ENCODE results near the gene ARL15.

Gene ARL15

DNA sequence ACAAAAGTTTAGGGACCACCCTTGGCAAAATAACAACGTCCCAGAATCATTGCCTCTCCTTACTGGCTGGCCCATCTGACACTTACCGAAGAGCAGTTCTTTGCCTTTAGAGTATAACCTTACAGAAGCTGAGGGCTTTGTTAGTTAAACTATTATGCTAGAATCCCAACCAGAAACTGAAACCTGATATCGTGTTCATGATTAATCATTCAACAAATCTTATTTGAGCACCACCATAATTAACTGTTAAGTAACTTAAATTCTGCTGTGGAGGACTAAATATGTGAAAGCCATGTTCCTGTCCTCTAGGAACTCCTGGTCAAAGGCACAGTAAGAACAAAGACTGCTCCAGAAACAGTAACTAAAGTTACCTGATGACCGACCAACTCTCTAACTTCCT is 104.9 kb downstream of the ARL15 start:
- TF ChIP-seq POLR2AphosphoS5 (IDR thresholded peaks at IDR 0.05; ENCODE audit: low read depth, low read length) (no peak), PAX5 (IDR thresholded peaks at IDR 0.05; ENCODE audit: insufficient read depth, low read length, severe bottlenecking) (no peak), SPI1 (IDR thresholded peaks at IDR 0.05; ENCODE audit: low read depth, low read length) (no peak), POLR2A (IDR thresholded peaks at IDR 0.05; ENCODE audit: low read depth, low read length) (no peak), TAF1 (IDR thresholded peaks at IDR 0.05; ENCODE audit: low read depth, low read length) (no peak), POU2F2 (IDR thresholded peaks at IDR 0.05; ENCODE audit: low read depth, low read length) (no peak)
- FAIRE-seq (no peak), DNase-seq (ENCODE audit: insufficient read length, low spot score) (no peak)

- FAIRE-seq (no peak), DNase-seq (ENCODE audit: insufficient read length, low spot score) (no peak)
- TF ChIP-seq SPI1 (IDR thresholded peaks at IDR 0.05; ENCODE audit: low read depth, low read length) (no peak), POLR2AphosphoS5 (IDR thresholded peaks at IDR 0.05; ENCODE audit: low read depth, low read length) (no peak), POLR2A (IDR thresholded peaks at IDR 0.05; ENCODE audit: low read depth, low read length) (no peak), PAX5 (IDR thresholded peaks at IDR 0.05; ENCODE audit: insufficient read depth, low read length, severe bottlenecking) (no peak), TAF1 (IDR thresholded peaks at IDR 0.05; ENCODE audit: low read depth, low read length) (no peak), POU2F2 (IDR thresholded peaks at IDR 0.05; ENCODE audit: low read depth, low read length) (no peak)
Observed at GRCh38 chr5:54197018-54197417, 113.4 kb downstream of the ARL15 start.

DNA sequence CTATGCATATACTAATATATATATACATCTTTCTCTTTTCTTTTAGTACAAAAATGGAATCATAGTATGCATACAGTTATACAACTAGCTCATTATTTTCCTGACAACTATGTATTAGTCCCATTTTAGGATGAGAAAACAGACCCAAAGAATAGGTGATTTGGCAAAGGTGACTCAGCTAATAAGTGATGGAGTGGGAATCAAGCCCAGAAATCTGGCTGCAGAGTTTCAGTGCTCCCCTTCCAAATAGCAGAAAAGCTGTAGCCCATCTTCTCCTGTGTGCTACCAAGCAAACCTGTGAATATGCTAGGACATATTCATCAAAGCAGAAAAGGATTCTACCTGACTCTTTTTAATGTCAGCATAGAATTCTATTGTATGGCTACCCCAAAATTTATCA is 114.7 kb downstream of the ARL15 start:
- FAIRE-seq: no peak
- DNase-seq (ENCODE audit: insufficient read length, low spot score): no peak
- no peak for TF ChIP-seq POLR2A (IDR thresholded peaks at IDR 0.05; ENCODE audit: low read depth, low read length)
- no peak for TF ChIP-seq SPI1 (IDR thresholded peaks at IDR 0.05; ENCODE audit: low read depth, low read length)

- no peak for DNase-seq (ENCODE audit: insufficient read length, low spot score)
- TF ChIP-seq SPI1 (IDR thresholded peaks at IDR 0.05; ENCODE audit: low read depth, low read length): no peak
- TF ChIP-seq POLR2A (IDR thresholded peaks at IDR 0.05; ENCODE audit: low read depth, low read length): no peak
- TF ChIP-seq TAF1 (IDR thresholded peaks at IDR 0.05; ENCODE audit: low read depth, low read length): no peak
- no peak for TF ChIP-seq PAX5 (IDR thresholded peaks at IDR 0.05; ENCODE audit: insufficient read depth, low read length, severe bottlenecking)
- no peak for TF ChIP-seq POU2F2 (IDR thresholded peaks at IDR 0.05; ENCODE audit: low read depth, low read length)
- TF ChIP-seq POLR2AphosphoS5 (IDR thresholded peaks at IDR 0.05; ENCODE audit: low read depth, low read length): no peak
- no peak for FAIRE-seq
Observed at GRCh38 chr5:54194318-54194717, 116.1 kb downstream of the ARL15 start.

DNA sequence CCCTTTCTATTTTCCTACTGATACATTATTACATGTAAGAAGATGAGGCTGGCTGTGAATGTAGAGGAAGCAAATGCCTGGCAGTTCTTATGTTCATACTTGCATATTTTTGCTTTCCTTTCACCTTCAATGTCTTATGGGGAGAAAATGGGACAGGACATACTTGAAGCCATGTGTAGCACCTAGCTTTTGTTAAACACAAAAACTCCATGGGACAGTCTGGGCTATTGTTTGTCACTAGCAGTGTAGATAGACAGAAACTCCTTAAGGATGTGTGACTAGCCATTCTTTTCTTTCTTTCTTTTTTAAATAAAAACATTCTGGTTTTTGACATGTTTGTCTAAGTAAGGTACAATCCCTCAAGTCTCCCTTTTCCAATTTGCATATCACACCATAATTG is 122.7 kb downstream of the ARL15 start:
- no peak for DNase-seq (ENCODE audit: insufficient read length, low spot score)
- TF ChIP-seq POLR2AphosphoS5 (IDR thresholded peaks at IDR 0.05; ENCODE audit: low read depth, low read length) (no peak), SPI1 (IDR thresholded peaks at IDR 0.05; ENCODE audit: low read depth, low read length) (no peak), POU2F2 (IDR thresholded peaks at IDR 0.05; ENCODE audit: low read depth, low read length) (no peak), PAX5 (IDR thresholded peaks at IDR 0.05; ENCODE audit: insufficient read depth, low read length, severe bottlenecking) (no peak), TAF1 (IDR thresholded peaks at IDR 0.05; ENCODE audit: low read depth, low read length) (no peak), POLR2A (IDR thresholded peaks at IDR 0.05; ENCODE audit: low read depth, low read length) (no peak)
- no peak for FAIRE-seq

DNA sequence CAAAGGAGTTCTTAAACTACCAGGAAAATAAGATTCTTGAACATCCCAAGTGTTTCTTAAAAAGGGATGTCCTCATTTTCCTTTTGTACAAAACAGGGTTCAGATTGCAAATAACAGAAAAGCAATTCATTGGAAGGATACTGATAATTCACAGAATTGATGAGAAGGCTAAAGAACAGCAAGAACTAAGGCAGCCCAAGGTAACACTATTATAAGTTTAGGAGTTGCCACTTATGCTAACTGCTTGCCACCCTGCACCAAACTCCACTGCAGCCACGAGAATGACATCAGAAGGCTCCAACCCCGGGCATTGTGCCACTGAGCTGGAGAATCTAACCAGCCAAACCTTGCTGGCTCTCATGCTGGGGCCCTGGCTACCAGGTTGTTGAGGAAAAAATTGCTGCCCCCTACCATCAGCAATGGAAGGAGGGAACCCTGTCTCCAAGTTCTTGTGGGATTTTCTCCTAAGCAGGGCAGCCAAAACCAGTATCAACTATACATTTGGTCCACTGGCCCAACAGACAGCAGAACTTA is 123.4 kb downstream of the ARL15 start:
- TF ChIP-seq TAF1 (IDR thresholded peaks at IDR 0.05; ENCODE audit: low read depth, low read length) (no peak), PAX5 (IDR thresholded peaks at IDR 0.05; ENCODE audit: insufficient read depth, low read length, severe bottlenecking) (no peak), POU2F2 (IDR thresholded peaks at IDR 0.05; ENCODE audit: low read depth, low read length) (no peak), SPI1 (IDR thresholded peaks at IDR 0.05; ENCODE audit: low read depth, low read length) (no peak), POLR2A (IDR thresholded peaks at IDR 0.05; ENCODE audit: low read depth, low read length) (no peak), POLR2AphosphoS5 (IDR thresholded peaks at IDR 0.05; ENCODE audit: low read depth, low read length) (no peak)
- no peak for DNase-seq (ENCODE audit: insufficient read length, low spot score)
- FAIRE-seq: no peak

DNA sequence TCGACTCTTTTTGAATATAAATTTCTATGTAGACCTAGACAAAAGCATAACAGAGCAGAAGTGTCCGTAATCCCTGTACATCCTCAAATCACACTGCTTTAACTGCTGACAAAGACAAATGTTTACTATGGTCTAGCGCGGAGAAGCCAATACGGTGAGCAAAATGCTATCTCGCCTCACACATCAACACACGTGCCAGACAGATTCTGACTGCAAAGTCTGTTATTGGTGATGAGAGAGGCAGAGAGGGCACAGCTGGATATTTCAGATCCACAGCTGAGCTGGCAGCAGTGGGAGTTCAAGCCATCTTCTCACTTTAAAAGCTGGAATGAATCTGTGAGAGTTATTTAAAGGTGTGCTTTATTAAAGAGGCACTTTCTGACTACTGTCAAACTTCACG is 124.3 kb downstream of the ARL15 start:
- TF ChIP-seq PAX5 (IDR thresholded peaks at IDR 0.05; ENCODE audit: insufficient read depth, low read length, severe bottlenecking): no peak
- TF ChIP-seq POLR2A (IDR thresholded peaks at IDR 0.05; ENCODE audit: low read depth, low read length): no peak
- TF ChIP-seq POLR2AphosphoS5 (IDR thresholded peaks at IDR 0.05; ENCODE audit: low read depth, low read length): no peak
- DNase-seq (ENCODE audit: insufficient read length, low spot score) (no peak), FAIRE-seq (no peak)

GRCh38 chr5:54184806-54185205 is 125.6 kb downstream of the ARL15 start:
- TF ChIP-seq POLR2AphosphoS5 (IDR thresholded peaks at IDR 0.05; ENCODE audit: low read depth, low read length) (no peak), SPI1 (IDR thresholded peaks at IDR 0.05; ENCODE audit: low read depth, low read length) (no peak), POU2F2 (IDR thresholded peaks at IDR 0.05; ENCODE audit: low read depth, low read length) (no peak), TAF1 (IDR thresholded peaks at IDR 0.05; ENCODE audit: low read depth, low read length) (no peak)
- no peak for DNase-seq (ENCODE audit: insufficient read length, low spot score)
- no peak for FAIRE-seq

DNA sequence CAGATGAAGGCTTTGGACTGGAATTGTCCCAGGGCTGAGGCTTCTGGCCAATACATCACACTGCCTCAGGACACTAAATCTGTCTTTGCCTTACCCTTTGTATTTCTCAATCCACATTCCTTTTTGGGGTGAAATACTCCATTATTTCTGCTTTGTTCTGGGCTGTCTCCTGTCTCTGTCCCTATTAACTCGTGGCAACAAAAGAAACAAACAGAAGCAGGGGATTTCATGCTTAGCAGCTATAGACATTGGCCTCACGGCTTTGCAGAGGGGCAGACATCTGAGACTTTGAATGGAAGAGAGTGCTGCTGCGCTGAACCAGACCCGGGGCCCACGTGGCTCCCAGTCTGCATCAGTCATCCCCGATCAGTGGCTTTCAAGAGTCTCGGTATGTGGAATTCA is 129.7 kb downstream of the ARL15 start:
- TF ChIP-seq PAX5 (IDR thresholded peaks at IDR 0.05; ENCODE audit: insufficient read depth, low read length, severe bottlenecking) (no peak), POLR2A (IDR thresholded peaks at IDR 0.05; ENCODE audit: low read depth, low read length) (no peak), SPI1 (IDR thresholded peaks at IDR 0.05; ENCODE audit: low read depth, low read length) (no peak), POU2F2 (IDR thresholded peaks at IDR 0.05; ENCODE audit: low read depth, low read length) (no peak), TAF1 (IDR thresholded peaks at IDR 0.05; ENCODE audit: low read depth, low read length) (no peak), POLR2AphosphoS5 (IDR thresholded peaks at IDR 0.05; ENCODE audit: low read depth, low read length) (no peak)
- FAIRE-seq (no peak), DNase-seq (ENCODE audit: insufficient read length, low spot score) (no peak)

GRCh38 chr5:54178991-54179390 is 131.4 kb downstream of the ARL15 start:
- DNase-seq (ENCODE audit: insufficient read length, low spot score) (no peak), FAIRE-seq (no peak)
- TF ChIP-seq TAF1 (IDR thresholded peaks at IDR 0.05; ENCODE audit: low read depth, low read length): no peak
- TF ChIP-seq POU2F2 (IDR thresholded peaks at IDR 0.05; ENCODE audit: low read depth, low read length): no peak
- no peak for TF ChIP-seq PAX5 (IDR thresholded peaks at IDR 0.05; ENCODE audit: insufficient read depth, low read length, severe bottlenecking)
- no peak for TF ChIP-seq POLR2AphosphoS5 (IDR thresholded peaks at IDR 0.05; ENCODE audit: low read depth, low read length)
- TF ChIP-seq SPI1 (IDR thresholded peaks at IDR 0.05; ENCODE audit: low read depth, low read length): no peak
- TF ChIP-seq POLR2A (IDR thresholded peaks at IDR 0.05; ENCODE audit: low read depth, low read length): no peak

Data from GM12891 (cell line).